ENCODE data around the gene HTR3B.

Gene HTR3B

GRCh38 chr11:113974741-113975470 is 70.3 kb downstream of the HTR3B start, which contains the start of gene HTR3A:
Gene HTR3A, plus strand, starts transcription at chr11:113975108. Its CDS starts 218 bp downstream, at chr11:113975326.
- no peak for TF ChIP-seq CTCF (IDR thresholded peaks at IDR 0.05)
- Mint-ChIP-seq H3K9me3 (no peaks in the 10 kb centered on the region), H3K36me3 (ENCODE audit: low read depth) (no peaks in the 10 kb centered on the region), H3K4me1 (peaks cover 48% of the 10 kb centered on the region), H3K27me3 (ENCODE audit: low read depth, poor library complexity) (peaks cover 45% of the 10 kb centered on the region), H3K27ac (no peak within 1 kb of the TSS), H3K4me3 (peak within 1 kb of the TSS; percentile 62)
- DNase-seq: peak; percentile 73

GRCh38 chr11:113977071-113977490 is 72.5 kb downstream of the HTR3B start:
- H3K9me3 Mint-ChIP-seq: no peaks in the 10 kb centered on the region
- no peak for TF ChIP-seq CTCF (IDR thresholded peaks at IDR 0.05)
- no peak overlapping the region for H3K4me3 Mint-ChIP-seq
- peaks cover 46% of the 10 kb centered on the region for H3K27me3 Mint-ChIP-seq (ENCODE audit: low read depth, poor library complexity)
- no peak overlapping the region for H3K27ac Mint-ChIP-seq
- H3K4me1 Mint-ChIP-seq: peaks cover 48% of the 10 kb centered on the region
- no peak for DNase-seq
- H3K36me3 Mint-ChIP-seq (ENCODE audit: low read depth): no peaks in the 10 kb centered on the region

- no peak for TF ChIP-seq CTCF (IDR thresholded peaks at IDR 0.05)
- H3K4me3 Mint-ChIP-seq: no peak overlapping the region
- no peak for DNase-seq
- no peaks in the 10 kb centered on the region for H3K36me3 Mint-ChIP-seq (ENCODE audit: low read depth)
- peaks cover 53% of the 10 kb centered on the region for H3K27me3 Mint-ChIP-seq (ENCODE audit: low read depth, poor library complexity)
- H3K4me1 Mint-ChIP-seq: peaks cover 45% of the 10 kb centered on the region
- no peak overlapping the region for H3K27ac Mint-ChIP-seq
- no peaks in the 10 kb centered on the region for H3K9me3 Mint-ChIP-seq
These were observed 73.1 kb downstream of the HTR3B start for GRCh38 chr11:113977701-113978100.

- Mint-ChIP-seq H3K9me3 (no peaks in the 10 kb centered on the region), H3K27ac (no peak overlapping the region), H3K4me1 (peaks cover 32% of the 10 kb centered on the region), H3K4me3 (no peak overlapping the region), H3K27me3 (ENCODE audit: low read depth, poor library complexity) (peaks cover 53% of the 10 kb centered on the region), H3K36me3 (ENCODE audit: low read depth) (no peaks in the 10 kb centered on the region)
- DNase-seq: no peak
- TF ChIP-seq CTCF (IDR thresholded peaks at IDR 0.05): no peak
These were observed 74.8 kb downstream of the HTR3B start for GRCh38 chr11:113979431-113979830.

- peaks cover 46% of the 10 kb centered on the region for H3K27me3 Mint-ChIP-seq (ENCODE audit: low read depth, poor library complexity)
- H3K4me3 Mint-ChIP-seq: no peak overlapping the region
- DNase-seq: no peak
- H3K36me3 Mint-ChIP-seq (ENCODE audit: low read depth): no peaks in the 10 kb centered on the region
- H3K9me3 Mint-ChIP-seq: no peaks in the 10 kb centered on the region
- H3K4me1 Mint-ChIP-seq: peaks cover 19% of the 10 kb centered on the region
- TF ChIP-seq CTCF (IDR thresholded peaks at IDR 0.05): no peak
- no peak overlapping the region for H3K27ac Mint-ChIP-seq
These were observed 76.2 kb downstream of the HTR3B start for GRCh38 chr11:113980785-113981184.

GRCh38 chr11:113982306-113982705 is 77.7 kb downstream of the HTR3B start:
- no peaks in the 10 kb centered on the region for H3K9me3 Mint-ChIP-seq
- peaks cover 40% of the 10 kb centered on the region for H3K27me3 Mint-ChIP-seq (ENCODE audit: low read depth, poor library complexity)
- H3K36me3 Mint-ChIP-seq (ENCODE audit: low read depth): no peaks in the 10 kb centered on the region
- no peak for TF ChIP-seq CTCF (IDR thresholded peaks at IDR 0.05)
- H3K4me3 Mint-ChIP-seq: no peak overlapping the region
- DNase-seq: no peak
- peaks cover 4% of the 10 kb centered on the region for H3K4me1 Mint-ChIP-seq
- no peak overlapping the region for H3K27ac Mint-ChIP-seq

All from nephron progenitor cell (in vitro differentiated cells).